OCI-LY7 (cell line): ENCODE data around the gene DNM3. TPM values are rescaled to one million over a fixed set of nuclear protein-coding genes. Genes with fewer than 3 reads are reported as not detected.
"Not testable (repeated sequence)": the region's sequence is repeated elsewhere in the genome, so short reads cannot be mapped to it uniquely, and the experiment has no call there.

ENCODE experiments used
- BruUV-seq: library from RNA; stranded (reverse); fragments of 400-500 nt; replicated peaks from 2 replicates; lab custom pipeline; 2021; lab: Mats Ljungman, UMichigan
- CTCF ChIA-PET: fragments of 300-600 bp; sonication (Branson Sonifier 250); formaldehyde crosslinking; loops from one replicate; lab custom pipeline; 2022; ENCODE audit warnings: antibody characterized with exemption; ENCODE audit not compliant: unreplicated experiment; lab: Charles Lee
- POLR2A ChIA-PET: fragments of 300-600 bp; sonication (Branson Sonifier 250); formaldehyde crosslinking; loops from one replicate; lab custom pipeline; 2022; ENCODE audit warnings: antibody characterized with exemption; lab: Charles Lee
- DNase-seq: peaks from one replicate; pipeline ENCODE4 v3.0.0-alpha.2; 2015; ENCODE audit warnings: low spot score
- H2AFZ ChIP-seq: fragments of 200-600 bp; sonication (generic), shearing (Covaris generic); 2 replicates; pipeline ENCODE4 v1.6.1; 2014; ENCODE audit warnings: mild to moderate bottlenecking, antibody characterized with exemption, low read length, moderate library complexity
- H3K27ac ChIP-seq: fragments of 200-600 bp; sonication (generic); 2 replicates; pipeline ENCODE4 v1.5.1; 2014; ENCODE audit warnings: mixed run types, low read depth, mild to moderate bottlenecking, moderate library complexity, low read length, inconsistent platforms; ENCODE audit not compliant: poor library complexity, severe bottlenecking
- H3K36me3 ChIP-seq: fragments of 200-600 bp; sonication (generic); 2 replicates; pipeline ENCODE4 v1.6.1; 2014; ENCODE audit warnings: mild to moderate bottlenecking, antibody characterized with exemption, low read length, moderate library complexity, mixed read lengths; ENCODE audit not compliant: insufficient read depth
- H3K4me1 ChIP-seq: fragments of 200-600 bp; sonication (generic); 2 replicates; pipeline ENCODE4 v1.5.1; 2014; ENCODE audit warnings: mild to moderate bottlenecking, low read length; ENCODE audit not compliant: insufficient read depth, poor library complexity, severe bottlenecking
- H3K4me2 ChIP-seq: fragments of 200-600 bp; sonication (generic); 2 replicates; pipeline ENCODE4 v1.6.1; 2014; ENCODE audit warnings: mild to moderate bottlenecking, low read length
- H3K4me3 ChIP-seq: fragments of 200-600 bp; sonication (generic); 2 replicates; pipeline ENCODE4 v1.5.1; 2014; ENCODE audit warnings: mild to moderate bottlenecking, low read depth, low read length; ENCODE audit not compliant: poor library complexity, severe bottlenecking
- H3K79me2 ChIP-seq: fragments of 200-600 bp; sonication (generic); 2 replicates; pipeline ENCODE4 v1.6.1; 2016; ENCODE audit warnings: low read depth, mild to moderate bottlenecking, low read length, moderate library complexity, mixed read lengths; ENCODE audit not compliant: insufficient read depth
- H3K9me2 ChIP-seq: fragments of 200-600 bp; sonication (generic); 2 replicates; pipeline ENCODE4 v1.6.1; 2016; ENCODE audit warnings: mild to moderate bottlenecking, low read length, mixed read lengths; ENCODE audit not compliant: insufficient read depth
- H3K9me3 ChIP-seq: fragments of 200-600 bp; sonication (generic); 2 replicates; pipeline ENCODE4 v1.6.1; 2014; ENCODE audit warnings: mild to moderate bottlenecking, mixed run types, low read length, mixed read lengths
- H4K20me1 ChIP-seq: fragments of 200-600 bp; sonication (generic); 2 replicates; pipeline ENCODE4 v1.6.1; 2014; ENCODE audit warnings: mild to moderate bottlenecking, antibody characterized with exemption, low read length, moderate library complexity, mixed read lengths; ENCODE audit not compliant: insufficient read depth
- CTCF ChIP-seq: fragments of 200-600 bp; sonication (generic); conservative IDR thresholded peaks from 2 replicates; pipeline ENCODE4 v1.5.1; 2014; ENCODE audit warnings: mild to moderate bottlenecking, antibody characterized with exemption, low read length, moderate library complexity, mixed read lengths
- EZH2phosphoT487 ChIP-seq: fragments of 200-600 bp; sonication (generic); IDR thresholded peaks from 2 replicates; pipeline ENCODE4 v1.6.1; 2018; ENCODE audit warnings: low read depth, borderline replicate concordance, mild to moderate bottlenecking, mixed run types, antibody characterized with exemption, low read length, moderate library complexity, mixed read lengths
- intact Hi-C: fragments of 100-400 bp; cut with micrococcal nuclease; formaldehyde crosslinking; loops from one replicate; pipeline ENCODE4 v1.10.0; 2022; ENCODE audit not compliant: unreplicated experiment
- total RNA-seq, 2 experiments: library from RNA; depleted of rRNA in 1 of 2; stranded (reverse); fragments of >200 nt in 1 of 2; shearing (Covaris generic) in 1 of 2; gene quantifications; 2 replicates each; pipeline ENCODE4 v1.2.3, GENCODE V29; 2014 to 2022

DNM3 gene
- total RNA-seq, 2 experiments from 2014 or later, result 0.47 to 0.61 TPM

GRCh38 chr1:172299515-172299914, 458.2 kb downstream of the DNM3 start:
- no peaks in the 10 kb centered on the region for H3K36me3 ChIP-seq
- DNase-seq, result no peak
- BruUV-seq, result no TSS peak
- CTCF ChIA-PET, result no interaction called here
- H3K4me1 ChIP-seq, result no peaks in the 10 kb centered on the region
- H3K4me3 ChIP-seq, result no peak overlapping the region
- TF ChIP-seq CTCF (no peak), EZH2phosphoT487 (no peak)
- H3K79me2 ChIP-seq, result no peaks in the 10 kb centered on the region
- no peaks in the 10 kb centered on the region for H3K9me3 ChIP-seq
- intact Hi-C loops, result no loop called here
- no peak overlapping the region for H3K27ac ChIP-seq
- POLR2A ChIA-PET, result no interaction called here
- no peak overlapping the region for H3K4me2 ChIP-seq
- H4K20me1 ChIP-seq, result no peaks in the 10 kb centered on the region
- H3K9me2 ChIP-seq, result no peaks in the 10 kb centered on the region
- H2AFZ ChIP-seq, result no peak overlapping the region

GRCh38 chr1:172307508-172307907, 466.2 kb downstream of the DNM3 start:
- DNase-seq, H4K20me1 ChIP-seq, H3K4me3 ChIP-seq, H3K9me2 ChIP-seq, H2AFZ ChIP-seq, H3K9me3 ChIP-seq, H3K79me2 ChIP-seq, BruUV-seq, H3K36me3 ChIP-seq, intact Hi-C loops, H3K4me1 ChIP-seq, H3K4me2 ChIP-seq, CTCF ChIA-PET, H3K27ac ChIP-seq: not testable (repeated sequence)
- POLR2A ChIA-PET, result interaction anchor here (0.6 kb wide), 1 partner anchor 1477 kb away, joined by 3 read pairs; no protein-coding TSS in a partner anchor

- intact Hi-C loops, result no loop called here
- no TSS peak for BruUV-seq
- H3K9me3 ChIP-seq, result no peaks in the 10 kb centered on the region
- ChIA-PET POLR2A (interaction anchor here (0.6 to 1.0 kb wide), 2 partner anchors 35 to 1477 kb away, joined by 3 to 9 read pairs; no protein-coding TSS in a partner anchor), CTCF (no interaction called here)
- H2AFZ ChIP-seq, result no peak overlapping the region
- H3K9me2 ChIP-seq, result no peaks in the 10 kb centered on the region
- H3K27ac ChIP-seq, result no peak overlapping the region
- no peaks in the 10 kb centered on the region for H3K79me2 ChIP-seq
- no peaks in the 10 kb centered on the region for H3K4me1 ChIP-seq
- H4K20me1 ChIP-seq, result no peaks in the 10 kb centered on the region
- no peak overlapping the region for H3K4me3 ChIP-seq
- H3K36me3 ChIP-seq, result no peaks in the 10 kb centered on the region
- no peak for DNase-seq
- TF ChIP-seq EZH2phosphoT487, result no peak
- no peak overlapping the region for H3K4me2 ChIP-seq
These were observed 466.8 kb downstream of the DNM3 start for GRCh38 chr1:172308142-172308541.

GRCh38 chr1:172308577-172308976, 467.3 kb downstream of the DNM3 start:
- no peaks in the 10 kb centered on the region for H3K4me1 ChIP-seq
- no peak for DNase-seq
- H3K9me2 ChIP-seq, result no peaks in the 10 kb centered on the region
- no peak overlapping the region for H2AFZ ChIP-seq
- ChIA-PET CTCF (no interaction called here), POLR2A (interaction anchor here (1.0 to 1.1 kb wide), 2 partner anchors 27 to 35 kb away, joined by 4 to 9 read pairs; no protein-coding TSS in a partner anchor)
- H3K4me3 ChIP-seq, result no peak overlapping the region
- intact Hi-C loops, result no loop called here
- no peaks in the 10 kb centered on the region for H3K79me2 ChIP-seq
- BruUV-seq, result no TSS peak
- no peaks in the 10 kb centered on the region for H3K9me3 ChIP-seq
- no peak overlapping the region for H3K4me2 ChIP-seq
- no peak overlapping the region for H3K27ac ChIP-seq
- no peaks in the 10 kb centered on the region for H3K36me3 ChIP-seq
- no peaks in the 10 kb centered on the region for H4K20me1 ChIP-seq
- TF ChIP-seq CTCF (no peak), EZH2phosphoT487 (no peak)
